Measurements from ENCODE around the gene MACO1. TPM values are rescaled to one million over a fixed set of nuclear protein-coding genes. Genes with fewer than 3 reads are reported as not detected.

The MACO1 gene
- total and polyA plus RNA-seq, 4 donors: 15.3 to 23.2 (median 20.6) TPM

DNA sequence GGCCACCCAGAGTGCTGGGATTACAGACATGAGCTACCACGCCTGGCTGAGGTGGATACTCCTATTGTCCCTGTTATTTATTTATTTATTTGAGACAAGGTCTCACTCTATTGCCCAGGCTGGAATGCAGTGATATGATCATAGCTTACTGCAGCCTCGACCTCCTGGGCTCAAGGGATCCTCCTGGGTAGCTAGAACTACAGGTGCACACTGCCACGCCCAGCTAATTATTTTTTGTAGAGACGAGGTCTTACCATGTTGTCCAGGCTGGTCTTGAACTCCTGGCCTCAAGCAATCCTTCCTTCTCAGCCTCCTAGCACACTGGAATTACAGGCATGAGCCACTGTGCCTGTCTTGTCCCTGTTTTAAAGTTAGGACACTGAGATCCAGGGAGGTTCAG, 117.9 kb downstream of the MACO1 start:
- DNase-seq (ENCODE audit: low spot score): no peak
- Histone ChIP-seq H3K4me1 (ENCODE audit: control insufficient read depth in 4 of 4, insufficient read depth in 4 of 4, low read length in 3 of 4) (peaks cover 12 to 38% (median 28%) of the 10 kb centered on the region in 4 donors), H3K9ac (ENCODE audit: low read depth in 1 of 2, low read length in 2 of 2) (no peak overlapping the region), H3K4me3 (ENCODE audit: low read depth in 1 of 3, low read length in 3 of 3) (no peak overlapping the region), H3K36me3 (ENCODE audit: control insufficient read depth in 4 of 4, insufficient read depth in 3 of 4, low read depth in 1 of 4, low read length in 3 of 4) (no peaks in the 10 kb centered on the region), H3K9me3 (ENCODE audit: control insufficient read depth in 4 of 4, low read length in 3 of 4) (no peaks in the 10 kb centered on the region), H3K27me3 (ENCODE audit: control insufficient read depth in 4 of 4, insufficient read depth in 4 of 4, low read length in 3 of 4) (no peaks in the 10 kb centered on the region), H3K27ac (ENCODE audit: low read depth in 1 of 2, low read length in 2 of 2) (no peak overlapping the region)
- no peak for TF ChIP-seq EGR1 (IDR thresholded peaks at IDR 0.05; ENCODE audit: low read depth in 2 of 2)
- TF ChIP-seq, protein P1, sequence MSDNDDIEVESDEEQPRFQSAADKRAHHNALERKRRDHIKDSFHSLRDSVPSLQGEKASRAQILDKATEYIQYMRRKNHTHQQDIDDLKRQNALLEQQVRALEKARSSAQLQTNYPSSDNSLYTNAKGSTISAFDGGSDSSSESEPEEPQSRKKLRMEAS (IDR thresholded peaks at IDR 0.05): no peak
- no peak for TF ChIP-seq YY1 (IDR thresholded peaks at IDR 0.05)
- TF ChIP-seq, protein P2, sequence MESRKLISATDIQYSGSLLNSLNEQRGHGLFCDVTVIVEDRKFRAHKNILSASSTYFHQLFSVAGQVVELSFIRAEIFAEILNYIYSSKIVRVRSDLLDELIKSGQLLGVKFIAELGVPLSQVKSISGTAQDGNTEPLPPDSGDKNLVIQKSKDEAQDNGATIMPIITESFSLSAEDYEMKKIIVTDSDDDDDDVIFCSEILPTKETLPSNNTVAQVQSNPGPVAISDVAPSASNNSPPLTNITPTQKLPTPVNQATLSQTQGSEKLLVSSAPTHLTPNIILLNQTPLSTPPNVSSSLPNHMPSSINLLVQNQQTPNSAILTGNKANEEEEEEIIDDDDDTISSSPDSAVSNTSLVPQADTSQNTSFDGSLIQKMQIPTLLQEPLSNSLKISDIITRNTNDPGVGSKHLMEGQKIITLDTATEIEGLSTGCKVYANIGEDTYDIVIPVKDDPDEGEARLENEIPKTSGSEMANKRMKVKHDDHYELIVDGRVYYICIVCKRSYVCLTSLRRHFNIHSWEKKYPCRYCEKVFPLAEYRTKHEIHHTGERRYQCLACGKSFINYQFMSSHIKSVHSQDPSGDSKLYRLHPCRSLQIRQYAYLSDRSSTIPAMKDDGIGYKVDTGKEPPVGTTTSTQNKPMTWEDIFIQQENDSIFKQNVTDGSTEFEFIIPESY (IDR thresholded peaks at IDR 0.05): no peak
- no peak for TF ChIP-seq TAF1 (conservative IDR thresholded peaks at IDR 0.05)
- no peak for TF ChIP-seq SP1 (IDR thresholded peaks at IDR 0.05)
- WGBS: 88% methylated on average over 4 of the region's 4 CpGs

DNA sequence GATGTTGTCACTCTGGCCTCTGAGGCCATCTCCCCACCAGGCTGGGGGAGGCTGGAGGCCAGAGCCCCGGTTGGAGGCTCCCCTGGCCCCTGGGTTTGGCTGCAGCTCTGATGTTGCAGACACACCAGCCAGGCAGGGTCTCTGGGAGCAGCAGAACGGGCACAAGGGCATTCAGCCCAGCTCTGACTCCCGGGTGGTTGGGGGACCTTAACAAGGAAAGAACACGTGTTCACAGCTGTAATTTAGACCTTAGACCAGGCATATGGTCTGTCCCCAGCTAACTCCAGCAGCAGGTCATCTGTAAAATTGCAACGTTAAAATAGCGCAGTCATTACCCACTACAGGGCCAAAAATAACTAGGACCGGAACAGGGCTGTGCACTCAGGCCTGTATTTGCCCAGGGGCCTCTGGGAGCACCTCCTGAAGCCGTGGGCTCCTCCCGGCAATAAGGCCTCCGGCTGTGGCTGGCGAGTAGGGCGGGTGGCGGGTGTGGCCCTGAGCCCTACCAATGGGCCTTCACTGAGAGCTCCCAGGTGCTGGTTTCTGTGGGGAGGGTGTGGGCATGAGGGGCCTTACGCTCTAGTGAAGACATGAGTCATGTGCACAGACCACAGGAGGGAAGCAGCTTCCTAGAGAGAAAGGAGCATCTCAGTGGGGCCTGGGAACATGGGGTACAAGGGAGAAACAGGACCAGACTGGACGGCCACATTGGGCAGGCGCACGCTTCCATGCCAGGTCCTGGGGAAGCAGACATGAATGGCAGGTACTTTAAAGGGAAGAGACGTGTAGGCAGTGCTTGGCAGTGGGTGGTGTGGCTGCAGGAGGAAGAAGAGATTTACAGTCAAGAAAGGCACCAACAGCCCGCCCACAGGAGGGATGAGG, 118.8 kb downstream of the MACO1 start:
- H3K9ac ChIP-seq (ENCODE audit: low read depth in 1 of 2, low read length in 2 of 2): no peak overlapping the region
- peak; percentile 44 for DNase-seq (ENCODE audit: low spot score)
- no peaks in the 10 kb centered on the region for H3K27me3 ChIP-seq (ENCODE audit: control insufficient read depth in 4 of 4, insufficient read depth in 4 of 4, low read length in 3 of 4)
- H3K27ac ChIP-seq (ENCODE audit: low read depth in 1 of 2, low read length in 2 of 2): peak overlapping the region; percentile 36 to 57
- no peak overlapping the region for H3K4me3 ChIP-seq (ENCODE audit: low read depth in 1 of 3, low read length in 3 of 3)
- H3K9me3 ChIP-seq (ENCODE audit: control insufficient read depth in 4 of 4, low read length in 3 of 4): no peaks in the 10 kb centered on the region
- WGBS: 74% methylated on average over 19 of the region's 19 CpGs
- peaks cover 7 to 34% (median 24%) of the 10 kb centered on the region in 4 donors for H3K4me1 ChIP-seq (ENCODE audit: control insufficient read depth in 4 of 4, insufficient read depth in 4 of 4, low read length in 3 of 4)
- H3K36me3 ChIP-seq (ENCODE audit: control insufficient read depth in 4 of 4, insufficient read depth in 3 of 4, low read depth in 1 of 4, low read length in 3 of 4): peaks cover 0 to 4% (median 0%) of the 10 kb centered on the region in 4 donors
- no peak for TF ChIP-seq YY1 (IDR thresholded peaks at IDR 0.05)
- peak; percentile 21 for TF ChIP-seq NR2F2 (IDR thresholded peaks at IDR 0.05)
- no peak for TF ChIP-seq RAD21 (IDR thresholded peaks at IDR 0.05)

Other genes with a start within 250 kb of the MACO1 start
- 10 to 100 TPM; 12.0 to 13.0 TPM for gene SYF2, start 198.4 kb upstream of the MACO1 start, total RNA-seq
- 10 to 100 TPM; 17.5 to 24.0 TPM for gene SYF2, start 198.4 kb upstream of the MACO1 start, polyA plus RNA-seq
- gene RSRP1, start 183.4 kb upstream of the MACO1 start, total RNA-seq: 100 to 1,000 TPM; 101 TPM
- gene RSRP1, start 183.4 kb upstream of the MACO1 start, polyA plus RNA-seq: 10 to 100 TPM; 19.9 to 46.7 TPM
- gene RHD, start 158.4 kb upstream of the MACO1 start, total RNA-seq: 10 to 100 TPM in 1 of 2 donors, not detected in 1; 85.4 TPM
- under 1 TPM in 1 of 2 donors, not detected in 1; 0.31 TPM for gene RHD, start 158.4 kb upstream of the MACO1 start, polyA plus RNA-seq
- gene TMEM50A, start 92.6 kb upstream of the MACO1 start, total RNA-seq: 10 to 100 TPM; 33.9 to 42.4 TPM
- gene TMEM50A, start 92.6 kb upstream of the MACO1 start, polyA plus RNA-seq: 10 to 100 TPM; 22.4 to 64.2 TPM
- gene RHCE, start 10.1 kb upstream of the MACO1 start, total RNA-seq: 10 to 100 TPM in 1 of 2 donors, under 1 TPM in 1; 0.92 to 89.9 TPM
- gene RHCE, start 10.1 kb upstream of the MACO1 start, polyA plus RNA-seq: under 1 TPM; 0.42 to 0.46 TPM
- 10 to 100 TPM in 1 of 2 donors, 1 to 10 TPM in 1; 5.2 to 17.8 TPM for gene LDLRAP1, start 112.7 kb downstream of the MACO1 start, total RNA-seq
- gene LDLRAP1, start 112.7 kb downstream of the MACO1 start, polyA plus RNA-seq: 10 to 100 TPM; 11.3 to 15.2 TPM
- 1 to 10 TPM; 6.3 to 9.3 TPM for gene MAN1C1, start 185.9 kb downstream of the MACO1 start, total RNA-seq
- 10 to 100 TPM in 1 of 2 donors, 1 to 10 TPM in 1; 6.9 to 16.0 TPM for gene MAN1C1, start 185.9 kb downstream of the MACO1 start, polyA plus RNA-seq